MCF 10A (cell line): ENCODE results near the gene PTPRE. TPM values are rescaled to one million over a fixed set of nuclear protein-coding genes. Genes with fewer than 3 reads are reported as not detected.

Source experiments
- BruUV-seq: library from RNA; stranded (reverse); fragments of 400-500 nt; replicated peaks from 2 replicates; lab custom pipeline; 2021; lab: Mats Ljungman, UMichigan
- CTCF ChIA-PET: fragments of 300-600 bp; sonication (Branson Sonifier 250); formaldehyde crosslinking; extraction: SDS; loops from one replicate; lab custom pipeline; 2021; ENCODE audit warnings: antibody characterized with exemption, inconsistent platforms; lab: Yijun Ruan, JAX
- POLR2A ChIA-PET: fragments of 300-600, 350-650 bp; sonication (Branson Sonifier 250); formaldehyde crosslinking; extraction: SDS; loops from one replicate; lab custom pipeline; 2020; ENCODE audit warnings: antibody characterized with exemption, inconsistent platforms; lab: Yijun Ruan, JAX
- DNase-seq: peaks from one replicate; pipeline ENCODE4 v3.0.0-alpha.2; 2018; ENCODE audit not compliant: unreplicated experiment
- H3K27ac Mint-ChIP-seq: one replicate; pipeline ENCODE4 v1.8.0; 2022; ENCODE audit warnings: mild to moderate bottlenecking, low read depth, mixed read lengths; ENCODE audit not compliant: unreplicated experiment
- H3K27me3 Mint-ChIP-seq: one replicate; pipeline ENCODE4 v1.8.0; 2022; ENCODE audit warnings: mixed read lengths; ENCODE audit not compliant: insufficient read depth, unreplicated experiment
- H3K36me3 Mint-ChIP-seq: one replicate; pipeline ENCODE4 v1.8.0; 2022; ENCODE audit warnings: mild to moderate bottlenecking, moderate library complexity, mixed read lengths; ENCODE audit not compliant: insufficient read depth, unreplicated experiment
- H3K4me1 Mint-ChIP-seq: one replicate; pipeline ENCODE4 v1.8.0; 2022; ENCODE audit warnings: mixed read lengths; ENCODE audit not compliant: insufficient read depth, unreplicated experiment
- H3K4me3 Mint-ChIP-seq: one replicate; pipeline ENCODE4 v1.8.0; 2022; ENCODE audit warnings: mild to moderate bottlenecking, moderate library complexity, mixed read lengths; ENCODE audit not compliant: unreplicated experiment
- H3K9me3 Mint-ChIP-seq: one replicate; pipeline ENCODE4 v1.8.0; 2022; ENCODE audit warnings: mixed read lengths; ENCODE audit not compliant: unreplicated experiment
- intact Hi-C: fragments of 100-400 bp; cut with micrococcal nuclease; formaldehyde crosslinking; loops from 2 replicates; pipeline ENCODE4 v1.14.1; 2022
- total RNA-seq: library from RNA; stranded (reverse); gene quantifications from 2 replicates; pipeline ENCODE4 v1.2.3, GENCODE V29; 2022
- TF ChIP-seq, protein P1 (sequence below): fragments of 200-600 bp; IDR thresholded peaks from one replicate; pipeline ENCODE4 v1.8.0; 2022; ENCODE audit warnings: antibody characterized with exemption, mild to moderate bottlenecking; ENCODE audit not compliant: unreplicated experiment

PTPRE gene
- total RNA-seq, 1 experiment from 2014 or later = 34.6 TPM

DNA sequence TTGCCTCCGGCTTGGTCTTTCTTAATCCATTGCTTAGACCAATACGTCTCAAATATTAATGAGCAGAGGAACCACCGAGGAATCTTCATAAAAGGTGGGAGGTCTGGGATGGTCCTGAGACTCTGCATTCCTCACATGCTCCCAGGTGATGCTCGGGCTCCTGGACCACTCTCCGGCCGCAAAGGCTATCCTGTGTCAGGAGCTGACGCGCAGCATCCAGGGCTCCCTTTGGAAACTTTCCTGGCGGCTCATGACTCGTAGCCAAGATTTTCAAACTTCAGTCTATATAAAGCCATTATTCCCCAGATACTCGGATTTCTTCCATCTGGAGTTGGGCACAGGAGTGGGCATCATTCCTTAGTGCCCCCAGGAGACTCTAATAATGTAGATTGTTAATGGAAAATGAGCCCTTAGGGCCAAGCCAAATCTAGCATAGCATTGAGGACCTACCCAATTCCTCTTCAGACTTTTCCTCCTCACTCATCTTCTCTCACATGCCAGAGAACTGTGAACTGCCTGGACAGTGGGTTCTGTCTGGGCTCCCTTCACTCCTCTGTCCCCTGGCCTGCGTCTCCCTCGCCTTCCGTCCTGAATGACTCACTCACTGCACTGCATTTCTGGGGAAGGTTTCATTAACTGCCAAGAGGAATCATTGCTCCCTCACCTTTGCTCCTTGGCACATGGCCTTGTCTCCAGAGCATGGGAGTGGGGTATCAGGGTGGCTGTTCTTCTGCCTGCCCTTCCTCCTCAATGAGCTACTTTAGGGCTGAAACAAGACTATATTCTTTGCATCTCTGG lies 130.0 kb downstream of the PTPRE start:
- BruUV-seq = no TSS peak
- no peaks in the 10 kb centered on the region for H3K36me3 Mint-ChIP-seq
- TF ChIP-seq, protein P1, sequence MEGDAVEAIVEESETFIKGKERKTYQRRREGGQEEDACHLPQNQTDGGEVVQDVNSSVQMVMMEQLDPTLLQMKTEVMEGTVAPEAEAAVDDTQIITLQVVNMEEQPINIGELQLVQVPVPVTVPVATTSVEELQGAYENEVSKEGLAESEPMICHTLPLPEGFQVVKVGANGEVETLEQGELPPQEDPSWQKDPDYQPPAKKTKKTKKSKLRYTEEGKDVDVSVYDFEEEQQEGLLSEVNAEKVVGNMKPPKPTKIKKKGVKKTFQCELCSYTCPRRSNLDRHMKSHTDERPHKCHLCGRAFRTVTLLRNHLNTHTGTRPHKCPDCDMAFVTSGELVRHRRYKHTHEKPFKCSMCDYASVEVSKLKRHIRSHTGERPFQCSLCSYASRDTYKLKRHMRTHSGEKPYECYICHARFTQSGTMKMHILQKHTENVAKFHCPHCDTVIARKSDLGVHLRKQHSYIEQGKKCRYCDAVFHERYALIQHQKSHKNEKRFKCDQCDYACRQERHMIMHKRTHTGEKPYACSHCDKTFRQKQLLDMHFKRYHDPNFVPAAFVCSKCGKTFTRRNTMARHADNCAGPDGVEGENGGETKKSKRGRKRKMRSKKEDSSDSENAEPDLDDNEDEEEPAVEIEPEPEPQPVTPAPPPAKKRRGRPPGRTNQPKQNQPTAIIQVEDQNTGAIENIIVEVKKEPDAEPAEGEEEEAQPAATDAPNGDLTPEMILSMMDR = no peak
- no peak overlapping the region for H3K27ac Mint-ChIP-seq
- POLR2A ChIA-PET = interaction anchor here (1.1 to 4.1 kb wide), 4 partner anchors 11 to 43 kb away, joined by 4 to 21 read pairs (median 10); no protein-coding TSS in a partner anchor
- peak; percentile 80 for DNase-seq
- H3K27me3 Mint-ChIP-seq = no peaks in the 10 kb centered on the region
- H3K4me1 Mint-ChIP-seq = peaks cover 22% of the 10 kb centered on the region
- no peak overlapping the region for H3K4me3 Mint-ChIP-seq
- CTCF ChIA-PET = interaction anchor here (0.6 to 7.9 kb wide), 21 partner anchors 11 to 1558 kb away, joined by 3 to 354 read pairs (median 12); partner anchors contain the start of gene PTPRE
- no peaks in the 10 kb centered on the region for H3K9me3 Mint-ChIP-seq
- intact Hi-C loops = loop anchor here (1.0 kb wide), 1 partner anchor 27 kb away; no protein-coding TSS in a partner anchor

DNA sequence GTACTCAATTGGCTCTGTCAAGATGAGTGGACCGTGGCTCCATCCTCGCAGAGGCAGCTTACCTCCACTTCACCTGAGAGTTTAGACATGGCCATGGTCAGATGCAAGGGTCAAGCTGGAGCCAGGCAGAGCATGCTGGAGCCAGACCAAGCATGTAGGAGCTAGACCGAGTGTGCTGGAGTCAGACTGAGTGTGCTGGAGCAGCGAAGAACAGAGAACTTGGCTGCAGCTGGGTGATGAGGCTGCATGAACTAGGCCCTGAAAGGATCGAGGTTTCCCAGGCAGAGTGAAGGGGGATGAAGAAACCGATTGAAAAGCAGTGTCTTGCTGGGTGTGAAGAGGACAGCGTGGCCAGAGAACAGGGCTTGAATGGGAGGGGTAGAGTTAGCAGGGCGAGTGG lies 133.2 kb downstream of the PTPRE start:
- CTCF ChIA-PET = interaction anchor here (1.0 to 1.6 kb wide), 3 partner anchors 29 to 110 kb away, joined by 5 read pairs; no protein-coding TSS in a partner anchor
- BruUV-seq = no TSS peak
- no peaks in the 10 kb centered on the region for H3K9me3 Mint-ChIP-seq

DNA sequence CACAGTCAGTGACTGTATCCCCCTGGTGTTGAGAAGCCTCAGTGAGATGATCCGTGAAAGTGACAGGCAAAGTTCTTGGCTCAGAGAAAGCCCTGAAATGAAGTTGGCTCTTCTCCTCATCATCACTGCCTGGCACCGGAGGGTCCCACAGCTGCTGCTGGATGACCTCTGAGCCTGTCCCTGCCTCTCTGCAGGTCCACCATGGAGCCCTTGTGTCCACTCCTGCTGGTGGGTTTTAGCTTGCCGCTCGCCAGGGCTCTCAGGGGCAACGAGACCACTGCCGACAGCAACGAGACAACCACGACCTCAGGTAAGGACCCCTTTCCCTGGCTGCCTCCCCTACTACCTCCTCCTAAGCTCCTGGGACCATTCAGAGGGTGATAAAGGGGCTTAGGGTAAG lies 133.8 kb downstream of the PTPRE start:
- TF ChIP-seq, protein P1 = no peak
- peaks cover 18% of the 10 kb centered on the region for H3K4me1 Mint-ChIP-seq
- no TSS peak for BruUV-seq
- H3K4me3 Mint-ChIP-seq = no peak overlapping the region
- no peaks in the 10 kb centered on the region for H3K27me3 Mint-ChIP-seq
- H3K36me3 Mint-ChIP-seq = no peaks in the 10 kb centered on the region
- no peaks in the 10 kb centered on the region for H3K9me3 Mint-ChIP-seq
- no peak for DNase-seq
- POLR2A ChIA-PET = no interaction called here
- CTCF ChIA-PET = interaction anchor here (0.6 to 1.6 kb wide), 6 partner anchors 16 to 188 kb away, joined by 3 to 5 read pairs (median 4); no protein-coding TSS in a partner anchor
- intact Hi-C loops = no loop called here
- H3K27ac Mint-ChIP-seq = no peak overlapping the region

More for the DNA sequence above, 133.2 kb downstream of the PTPRE start:
- intact Hi-C loops = no loop called here
- H3K4me3 Mint-ChIP-seq = no peak overlapping the region
- POLR2A ChIA-PET = no interaction called here
- no peak for DNase-seq
- H3K4me1 Mint-ChIP-seq = peaks cover 22% of the 10 kb centered on the region
- no peak overlapping the region for H3K27ac Mint-ChIP-seq
- no peaks in the 10 kb centered on the region for H3K27me3 Mint-ChIP-seq
- H3K36me3 Mint-ChIP-seq = no peaks in the 10 kb centered on the region
- TF ChIP-seq, protein P1 = no peak

DNA sequence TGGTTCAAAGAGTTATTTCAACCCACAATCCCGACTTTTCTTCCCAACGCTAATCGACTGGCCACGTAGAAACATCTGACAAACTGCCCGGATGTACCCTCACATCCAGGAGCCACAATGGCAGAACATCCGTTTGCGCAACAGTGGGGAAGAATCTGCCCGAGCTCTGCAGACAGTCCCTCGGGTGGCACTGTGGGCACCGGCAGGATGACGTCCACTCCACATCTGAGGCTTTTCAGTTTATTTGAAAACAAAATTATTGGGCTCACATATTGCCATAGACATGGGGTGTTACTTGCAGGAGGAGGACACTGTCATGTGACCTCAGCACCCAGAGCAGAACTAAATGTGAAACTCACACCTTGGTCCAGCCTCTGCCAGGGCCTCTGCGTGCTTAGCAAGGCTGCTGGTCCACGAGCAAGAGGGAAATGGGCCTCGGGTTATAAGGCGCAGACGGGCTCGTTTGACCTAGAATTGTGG lies 135.3 kb downstream of the PTPRE start:
- no TSS peak for BruUV-seq
- Mint-ChIP-seq H3K36me3 (no peaks in the 10 kb centered on the region), H3K27ac (no peak overlapping the region), H3K9me3 (no peaks in the 10 kb centered on the region), H3K4me3 (no peak overlapping the region), H3K4me1 (peaks cover 5% of the 10 kb centered on the region), H3K27me3 (no peaks in the 10 kb centered on the region)
- TF ChIP-seq, protein P1 = no peak
- no peak for DNase-seq
- ChIA-PET POLR2A (no interaction called here), CTCF (interaction anchor here (13.8 kb wide), 1 partner anchor 8 kb away, joined by 146 read pairs; no protein-coding TSS in a partner anchor)
- intact Hi-C loops = no loop called here
